K562 (cell line): ENCODE measurements around the gene TRPM2. TPM values are rescaled to one million over a fixed set of nuclear protein-coding genes. Genes with fewer than 3 reads are reported as not detected.

Experiments
- ATAC-seq: fragments of 200-7000 bp; cut with Tn5 transposase; 3 replicates; pipeline ENCODE4 v1.9.1; 2020; ENCODE audit warnings: moderate library complexity
- BruUV-seq: library from RNA; stranded (reverse); fragments of 400-500 nt; replicated peaks from 2 replicates; lab custom pipeline; 2021; lab: Mats Ljungman, UMichigan
- CTCF ChIA-PET: fragments of 300-600 bp; formaldehyde crosslinking; extraction: SDS; loops from one replicate; lab custom pipeline; 2021; ENCODE audit warnings: low intra/inter-chr PET ratio; lab: Yijun Ruan, JAX
- POLR2A ChIA-PET: fragments of 300-600, 350-650 bp; sonication (Branson Sonifier 250); formaldehyde crosslinking; extraction: SDS; loops from one replicate; lab custom pipeline; 2021; ENCODE audit warnings: antibody characterized with exemption, inconsistent platforms; lab: Yijun Ruan, JAX
- DNase-seq, 4 experiments: peaks; one replicate each; pipeline versions ENCODE4 v3.0.0 to v3.0.0-alpha.2; 2011 to 2018; ENCODE audit warnings: low spot score in 3 of 4, mixed read lengths in 3 of 4; ENCODE audit errors: extremely low read depth in 1 of 4
- FAIRE-seq: peaks from 2 replicates; lab custom pipeline; 2011; peaks lifted over from hg19 to GRCh38; lab: Jason Lieb, UNC
- H2AFZ ChIP-seq: 2 replicates; pipeline ENCODE4 v1.6.0; 2011; ENCODE audit warnings: low read depth, low read length, control low read depth, inconsistent platforms
- H3K27ac ChIP-seq: fragments of 200-600 bp; 3 replicates; pipeline ENCODE4 v1.8.0; 2011; ENCODE audit warnings: low read depth, mild to moderate bottlenecking, control low read depth, inconsistent platforms, low read length, moderate library complexity, mixed read lengths; ENCODE audit errors: extremely low read depth
- H3K27me3 ChIP-seq, 2 experiments: fragments of 300-600 bp in 1 of 2; 2 replicates in 1 of 2; 3 replicates in 1 of 2; pipeline versions ENCODE4 v1.6.0 to v1.8.0; 2011; ENCODE audit warnings: inconsistent platforms in 2 of 2, low read length in 2 of 2, mild to moderate bottlenecking in 1 of 2, mixed read lengths in 1 of 2, moderate library complexity in 1 of 2; ENCODE audit not compliant: control insufficient read depth in 2 of 2, insufficient read depth in 2 of 2
- H3K36me3 ChIP-seq: fragments of 300-600 bp; 3 replicates; pipeline ENCODE4 v1.8.0; 2011; ENCODE audit warnings: mild to moderate bottlenecking, low read length, inconsistent platforms; ENCODE audit not compliant: control insufficient read depth, insufficient read depth
- H3K4me1 ChIP-seq, 2 experiments: fragments of 200-600 bp in 1 of 2; replicated peaks in 1 of 2; 2 replicates in 1 of 2; 3 replicates in 1 of 2; pipeline versions ENCODE4 v1.5.1 to v1.8.0; 2011; ENCODE audit warnings: inconsistent platforms in 2 of 2, low read length in 2 of 2, mild to moderate bottlenecking in 1 of 2, mixed read lengths in 1 of 2, moderate library complexity in 1 of 2; ENCODE audit not compliant: control insufficient read depth in 2 of 2, insufficient read depth in 2 of 2
- H3K4me2 ChIP-seq: 2 replicates; pipeline ENCODE4 v1.6.1; 2011; ENCODE audit warnings: low read length, control low read depth, inconsistent platforms, mixed read lengths; ENCODE audit not compliant: insufficient read depth
- H3K4me3 ChIP-seq: fragments of 200-600 bp; sonication (generic), shearing (Covaris generic); 2 replicates; pipeline ENCODE4 v1.5.1; 2016; ENCODE audit warnings: control low read depth, inconsistent platforms
- H3K79me2 ChIP-seq: fragments of 200-600 bp; 3 replicates; pipeline ENCODE4 v1.8.0; 2011; ENCODE audit warnings: low read length, inconsistent platforms; ENCODE audit not compliant: control insufficient read depth, insufficient read depth
- H3K9ac ChIP-seq, 2 experiments: 2 replicates each; pipeline versions ENCODE4 v1.6.0 to v1.6.1; 2011; ENCODE audit warnings: low read depth in 2 of 2, low read length in 2 of 2, control low read depth in 1 of 2, inconsistent platforms in 1 of 2, mild to moderate bottlenecking in 1 of 2, mixed read lengths in 1 of 2; ENCODE audit not compliant: insufficient read depth in 1 of 2
- H3K9me1 ChIP-seq: one replicate; pipeline ENCODE4 v1.6.0; 2011; ENCODE audit warnings: inconsistent platforms, mild to moderate bottlenecking, low read length, moderate library complexity; ENCODE audit not compliant: control insufficient read depth, insufficient read depth
- H3K9me3 ChIP-seq: replicated peaks from 2 replicates; pipeline ENCODE4 v1.5.1; 2011; ENCODE audit warnings: low read depth, low read length, inconsistent platforms; ENCODE audit not compliant: control insufficient read depth, insufficient read depth
- H4K20me1 ChIP-seq: replicated peaks from 2 replicates; pipeline ENCODE4 v1.6.1; 2011; ENCODE audit warnings: low read length, inconsistent platforms, mixed read lengths; ENCODE audit not compliant: control insufficient read depth, insufficient read depth
- BRCA1 ChIP-seq, 2 experiments: fragments of 450-650 bp in 1 of 2; sonication (generic) in 1 of 2; formaldehyde crosslinking in 1 of 2; IDR thresholded peaks; 2 replicates each; pipeline versions ENCODE4 v1.5.0 to v1.6.1; 2017 to 2020; ENCODE audit warnings: mild to moderate bottlenecking in 1 of 2, missing genetic modification reagents in 1 of 2
- CBX3 ChIP-seq, 2 experiments: IDR thresholded peaks; 1 replicate in 1 of 2; 2 replicates in 1 of 2; pipeline ENCODE4 v1.6.1; 2012; ENCODE audit warnings: inconsistent platforms in 2 of 2, low read length in 2 of 2, borderline replicate concordance in 1 of 2, control low read depth in 1 of 2
- FOXP1 ChIP-seq: sonication (generic); formaldehyde crosslinking; IDR thresholded peaks from 2 replicates; pipeline ENCODE4 v1.8.0; 2022; ENCODE audit warnings: mild to moderate bottlenecking, missing genetic modification reagents
- HDAC8 ChIP-seq: fragments of 450-650 bp; IDR thresholded peaks from 2 replicates; pipeline ENCODE4 v1.6.1; 2016; ENCODE audit warnings: mild to moderate bottlenecking, missing genetic modification characterization, moderate library complexity, missing compliant biosample characterization
- HMG20A ChIP-seq: fragments of 450-650 bp; formaldehyde crosslinking; conservative IDR thresholded peaks from 2 replicates; pipeline ENCODE4 v1.4.0; 2020; ENCODE audit warnings: mild to moderate bottlenecking, mixed read lengths
- RHOXF2B ChIP-seq: fragments of 250-450 bp; sonication (Bioruptor Pico); conservative IDR thresholded peaks from 2 replicates; pipeline ENCODE4 v1.5.1; 2021
- SNRNP70 ChIP-seq: fragments of 200-400 bp; formaldehyde crosslinking; optimal IDR thresholded peaks from 2 replicates; pipeline ENCODE3; 2017; ENCODE audit warnings: low read depth, low read length
- ZNF133 ChIP-seq: fragments of 250-450 bp; sonication (Bioruptor Pico); IDR thresholded peaks from 2 replicates; pipeline ENCODE4 v1.4.0; 2020; ENCODE audit warnings: mild to moderate bottlenecking
- ZNF445 ChIP-seq: fragments of 250-450 bp; sonication (Bioruptor Pico); IDR thresholded peaks from 2 replicates; pipeline ENCODE4 v1.4.0; 2020; ENCODE audit warnings: low read depth, mild to moderate bottlenecking, moderate library complexity
- WGBS: fragments of 100-300 bp; shearing (Covaris generic); methylation state at CpG from one replicate; pipeline ENCODE4 v1.1.6; 2016; ENCODE audit warnings: low coverage, mixed read lengths; ENCODE audit not compliant: insufficient coverage; ENCODE audit errors: missing lambda C conversion rate; 5-methylcytosine and 5-hydroxymethylcytosine counted together
- in situ Hi-C: fragments of 300-500 bp; cut with MboI; formaldehyde crosslinking; loops from 4 replicates; pipeline ENCODE4 v1.15.0; 2018; ENCODE audit warnings: inconsistent platforms, mixed read lengths
- intact Hi-C: fragments of 100-400 bp; cut with micrococcal nuclease; formaldehyde crosslinking; loops from 2 replicates; pipeline ENCODE4 v1.14.2; 2022
- polyA plus RNA-seq, 8 experiments: library from polyadenylated mRNA; depleted of rRNA in 4 of 8; stranded (reverse) in 5 of 8; unstranded in 3 of 8; fragments of >200 nt; fragmentation: Nextera tagmentation in 2 of 8; fragmentation: Illumina TruSeq in 1 of 8; extraction: Ambion mirVana in 2 of 8; extraction: Trizol in 1 of 8; gene quantifications; 2 replicates each; pipeline versions ENCODE4 v1.2.1 to v1.2.3, GENCODE V29; 2011 to 2014; ENCODE audit warnings: inconsistent platforms in 1 of 8, missing spikeins in 1 of 8
- total RNA-seq, 7 experiments: library from RNA; depleted of rRNA in 6 of 7; stranded (reverse); fragments of >200 nt in 6 of 7; fragmentation: Illumina TruSeq in 2 of 7; extraction: Trizol in 2 of 7; gene quantifications; 2 replicates each; pipeline versions ENCODE4 v1.2.1 to v1.2.3, GENCODE V29; 2011 to 2021; ENCODE audit warnings: low replicate concordance in 1 of 7

TRPM2 gene
- total and polyA plus RNA-seq, 9 of the 15 experiments (the other 6 are each of a cell fraction or from before 2014, with no cell fraction given): 0.33 to 2.1 (median 0.98) TPM; not detected in 2

DNA sequence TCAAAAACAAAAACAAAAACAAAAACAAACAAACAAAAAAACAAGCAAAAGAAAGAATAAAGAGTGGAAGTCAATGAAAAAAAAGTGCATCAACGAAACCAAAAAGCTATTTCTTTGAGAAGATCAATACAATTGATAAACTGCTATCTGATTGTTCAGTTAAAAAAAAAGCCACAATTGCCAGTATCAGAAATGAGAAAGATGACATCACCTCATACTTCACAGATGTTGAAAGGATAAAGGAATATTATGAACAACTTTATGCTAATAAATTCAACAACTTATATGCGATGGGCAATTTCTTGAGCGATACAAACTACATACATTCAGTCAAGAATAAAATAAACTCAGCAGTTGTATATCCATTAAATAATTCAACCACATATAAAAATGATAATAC, 99.7 kb downstream of the TRPM2 start:
- H4K20me1 ChIP-seq: no peaks in the 10 kb centered on the region; the same call in 1 of the 2 replicates
- 0% methylated on average over 3 of the region's 3 CpGs for WGBS
- peaks cover 0 to 26% of the 10 kb centered on the region in 2 experiments; a peak in 1 of 5 replicates for H3K4me1 ChIP-seq
- FAIRE-seq: no peak
- H3K27me3 ChIP-seq: peaks cover 40 to 60% of the 10 kb centered on the region in 2 experiments
- no peak for TF ChIP-seq ZNF445
- TF ChIP-seq CBX3 (IDR thresholded peaks at IDR 0.05; ENCODE audit: borderline replicate concordance in 1 of 2, low read length in 2 of 2): no peak
- no peak for TF ChIP-seq BRCA1 (IDR thresholded peaks at IDR 0.05)
- TF ChIP-seq BRCA1 (CRISPR knock-in tag; IDR thresholded peaks at IDR 0.05): no peak
- no peak for TF ChIP-seq ZNF133 (CRISPR knock-in tag)
- TF ChIP-seq SNRNP70: no peak
- TF ChIP-seq HDAC8 (tag): no peak
- no peak for TF ChIP-seq RHOXF2B
- TF ChIP-seq FOXP1: no peak
- TF ChIP-seq HMG20A (CRISPR knock-in tag): no peak
- no peaks in the 10 kb centered on the region for H3K9me3 ChIP-seq
- intact Hi-C loops (no loop called here), in situ Hi-C loops (no loop called here)
- no peak for DNase-seq
- no peak for ATAC-seq
- no peaks in the 10 kb centered on the region for H3K79me2 ChIP-seq
- BruUV-seq: no TSS peak
- no peaks in the 10 kb centered on the region for H3K9me1 ChIP-seq
- H2AFZ ChIP-seq: no peak overlapping the region
- ChIA-PET CTCF (no interaction called here), POLR2A (no interaction called here)
- H3K9ac ChIP-seq: no peak overlapping the region
- no peak overlapping the region for H3K4me2 ChIP-seq
- H3K36me3 ChIP-seq: no peaks in the 10 kb centered on the region
- no peak overlapping the region for H3K4me3 ChIP-seq
- H3K27ac ChIP-seq: no peak overlapping the region
